UCSD-AML1 (cell line): ENCODE measurements around the gene EAF1.
"Not testable (repeated sequence)": the region's sequence is repeated elsewhere in the genome, so short reads cannot be mapped to it uniquely, and the experiment has no call there.

Experiments used
- DNase-seq: peaks from one replicate; lab custom pipeline; 2025; ENCODE audit not compliant: unreplicated experiment; lab: John Stamatoyannopoulos, UW

The EAF1 gene

GRCh38 chr3:15405448-15406050 is 21.8 kb upstream of the EAF1 start:
- no peak for DNase-seq

GRCh38 chr3:15409239-15409638 is 18.2 kb upstream of the EAF1 start:
- no peak for DNase-seq

DNA sequence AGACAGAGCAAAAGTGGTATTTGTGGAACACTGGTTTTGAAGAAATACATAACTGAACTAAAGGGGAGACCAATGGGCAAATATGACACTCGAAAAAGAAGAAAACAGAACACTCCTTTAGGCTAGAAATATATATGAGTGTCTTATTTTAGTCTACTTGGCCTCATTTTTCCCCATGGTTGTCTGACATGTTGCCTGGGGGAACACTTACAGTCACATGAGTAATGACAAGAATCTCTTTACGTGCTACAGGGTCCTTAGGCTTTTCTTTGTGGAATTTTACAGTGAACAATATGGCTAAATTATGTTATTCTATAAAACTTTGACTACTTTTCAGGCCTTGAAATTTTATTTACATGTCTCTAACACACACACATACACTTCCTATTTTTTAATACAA is 17.6 kb upstream of the EAF1 start:
- DNase-seq, result no peak

- not testable (repeated sequence) for DNase-seq
Observed at GRCh38 chr3:15410966-15411365, 16.4 kb upstream of the EAF1 start.

DNA sequence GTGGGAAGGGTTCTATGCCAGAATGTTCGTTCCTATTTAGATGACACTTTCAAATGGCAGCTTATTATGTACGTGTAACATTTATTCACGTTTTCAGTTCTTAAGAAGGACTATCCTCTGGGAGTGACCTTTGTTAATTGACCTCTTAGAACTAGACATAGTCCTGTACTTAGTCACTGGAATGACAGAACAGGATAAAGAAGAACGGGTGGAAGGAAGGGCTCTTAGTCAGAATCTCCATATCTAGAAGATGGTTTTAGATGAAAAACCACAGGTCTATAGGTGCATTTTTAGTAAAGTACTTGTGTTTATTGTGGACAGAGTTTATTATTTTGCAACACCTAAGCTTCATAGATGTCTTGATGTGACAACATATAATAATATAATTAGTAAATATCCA is 6.5 kb upstream of the EAF1 start:
- no peak for DNase-seq

DNA sequence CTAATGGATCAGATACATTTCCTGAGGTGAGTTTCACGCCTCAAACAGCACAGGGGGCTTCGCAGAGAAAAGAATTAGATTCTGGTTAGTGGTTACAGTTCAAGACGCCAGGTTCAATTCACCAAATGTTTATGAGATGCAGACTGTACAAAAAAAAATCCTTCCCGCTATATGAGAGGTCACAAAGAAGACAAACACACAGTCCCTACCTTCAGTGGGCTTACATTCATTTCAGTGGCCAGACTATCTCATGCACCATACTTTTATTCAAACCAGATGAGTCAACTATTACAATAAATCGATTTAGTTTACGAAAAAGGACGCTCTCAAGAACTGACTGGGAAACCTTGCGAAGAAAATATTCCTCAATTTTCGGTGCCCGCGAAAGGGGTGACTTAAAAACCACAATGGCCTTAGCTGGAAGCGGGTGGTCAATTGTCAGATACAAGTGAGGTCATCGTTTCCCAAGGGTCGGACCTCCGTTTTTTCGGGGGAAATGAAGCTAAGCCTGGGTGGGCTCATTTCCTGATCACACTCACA is 749 bp upstream of the EAF1 start:
- no peak for DNase-seq

GRCh38 chr3:15427981-15428380 is 583 bp downstream of the EAF1 start:
- DNase-seq, result no peak

- no peak for DNase-seq
Observed at GRCh38 chr3:15428539-15428938, 1.1 kb downstream of the EAF1 start.

DNA sequence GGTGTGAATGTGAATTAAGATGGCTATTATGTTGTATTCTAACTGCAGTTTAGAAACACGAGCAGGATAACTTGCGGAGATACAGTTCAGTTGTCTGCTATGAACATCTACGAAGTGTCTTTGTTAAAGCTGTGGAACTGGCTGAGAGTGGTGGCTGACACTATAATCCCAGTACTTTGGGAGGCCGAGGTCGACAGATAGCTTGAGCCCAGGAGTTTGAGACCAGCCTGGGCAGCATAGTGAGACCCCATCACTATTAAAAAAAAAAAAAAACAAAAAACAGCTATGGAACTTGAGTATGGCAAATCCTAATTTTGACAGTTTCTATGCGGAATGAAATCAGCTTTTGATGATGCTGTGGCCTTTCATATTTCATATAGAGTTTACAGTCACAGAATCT is 1.7 kb downstream of the EAF1 start:
- no peak for DNase-seq

GRCh38 chr3:15430624-15431023 is 3.2 kb downstream of the EAF1 start:
- DNase-seq, result no peak

DNA sequence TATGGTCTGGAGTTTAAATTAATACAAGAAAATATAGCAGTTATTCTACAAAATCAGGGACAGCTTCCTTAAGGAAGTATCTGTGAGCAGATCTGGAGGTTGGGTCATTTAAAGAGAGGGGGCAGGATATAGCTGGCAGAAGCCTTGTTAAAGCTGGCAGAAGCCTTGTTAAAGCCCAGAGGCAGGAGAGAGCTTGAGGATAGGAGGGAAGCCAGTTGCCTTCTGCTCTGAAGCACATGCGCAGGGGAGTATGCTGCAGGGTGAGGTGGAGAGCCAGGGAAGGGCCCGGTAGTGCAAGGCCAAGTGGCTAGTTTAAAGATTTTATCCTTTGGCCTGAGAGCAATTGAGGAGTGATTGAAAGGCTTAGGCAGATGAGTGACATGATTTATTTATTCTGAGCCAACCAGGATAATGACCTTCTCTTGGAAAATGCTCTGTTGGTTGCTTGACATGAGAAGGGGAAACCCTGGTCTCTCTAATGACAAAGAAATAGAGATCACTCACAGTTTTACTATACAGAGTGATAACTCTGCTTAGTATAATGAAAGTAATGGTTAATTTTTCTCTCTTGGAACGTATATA is 3.9 kb downstream of the EAF1 start:
- no peak for DNase-seq

DNA sequence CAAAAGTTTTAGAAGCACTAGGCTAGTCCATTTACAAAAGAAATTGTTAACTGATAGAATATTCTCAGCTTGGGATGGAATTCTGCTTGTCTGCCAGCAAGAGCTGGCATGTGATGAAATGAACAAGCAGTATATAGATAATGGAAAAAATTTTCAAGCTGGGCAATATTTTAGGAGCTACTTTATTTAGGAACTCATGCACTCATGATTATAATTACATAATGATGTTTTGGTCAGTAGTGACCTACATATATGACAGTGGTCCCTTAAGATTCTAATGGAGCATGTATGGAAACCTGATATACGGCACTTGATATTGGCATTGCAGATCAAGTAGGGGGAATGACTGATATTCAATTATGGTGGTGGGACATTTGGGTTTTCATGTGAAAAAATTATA is 6.1 kb downstream of the EAF1 start:
- no peak for DNase-seq

GRCh38 chr3:15434756-15435155 is 7.4 kb downstream of the EAF1 start:
- no peak for DNase-seq

DNA sequence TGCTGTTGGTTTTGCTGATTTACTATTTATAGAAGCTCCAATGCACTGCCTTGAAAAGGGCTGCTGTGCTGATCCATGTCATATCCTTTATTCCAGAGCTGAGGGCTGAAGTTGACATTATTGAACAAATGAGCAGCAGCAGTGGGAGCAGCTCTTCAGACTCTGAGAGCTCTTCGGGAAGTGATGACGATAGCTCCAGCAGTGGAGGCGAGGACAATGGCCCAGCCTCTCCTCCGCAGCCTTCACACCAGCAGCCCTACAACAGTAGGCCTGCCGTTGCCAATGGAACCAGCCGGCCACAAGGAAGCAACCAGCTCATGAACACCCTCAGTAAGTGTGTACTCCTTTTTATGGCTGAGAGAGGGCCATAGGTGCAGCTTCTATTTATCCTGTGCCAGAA is 8.8 kb downstream of the EAF1 start:
- DNase-seq, result no peak

- DNase-seq, result no peak
Observed at GRCh38 chr3:15438983-15439382, 11.6 kb downstream of the EAF1 start.

GRCh38 chr3:15439476-15439875 is 12.1 kb downstream of the EAF1 start:
- DNase-seq, result no peak

DNA sequence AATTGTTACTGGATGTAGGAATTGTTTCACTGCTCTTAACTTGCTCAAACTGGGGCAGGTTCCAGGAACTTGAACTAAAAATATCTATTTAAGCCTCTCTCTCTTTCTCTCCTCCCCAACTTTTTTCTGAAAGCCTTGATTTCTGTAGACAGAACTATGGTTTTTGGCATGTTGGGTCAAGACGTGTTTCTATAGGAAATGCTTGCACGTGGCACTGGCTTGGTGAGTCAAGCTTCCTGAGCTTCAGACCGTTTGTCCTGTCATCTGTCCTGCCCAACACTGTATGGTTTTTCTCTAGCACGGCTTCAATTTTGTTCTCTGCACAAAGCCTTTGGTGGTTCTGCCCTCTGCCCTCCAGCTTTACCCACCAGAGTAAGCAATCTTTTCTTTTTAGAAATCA is 13.5 kb downstream of the EAF1 start:
- DNase-seq, result no peak

GRCh38 chr3:15443826-15444524 is 16.6 kb downstream of the EAF1 start:
- DNase-seq, result no peak

GRCh38 chr3:15449489-15450224 is 22.3 kb downstream of the EAF1 start:
- no peak for DNase-seq

DNA sequence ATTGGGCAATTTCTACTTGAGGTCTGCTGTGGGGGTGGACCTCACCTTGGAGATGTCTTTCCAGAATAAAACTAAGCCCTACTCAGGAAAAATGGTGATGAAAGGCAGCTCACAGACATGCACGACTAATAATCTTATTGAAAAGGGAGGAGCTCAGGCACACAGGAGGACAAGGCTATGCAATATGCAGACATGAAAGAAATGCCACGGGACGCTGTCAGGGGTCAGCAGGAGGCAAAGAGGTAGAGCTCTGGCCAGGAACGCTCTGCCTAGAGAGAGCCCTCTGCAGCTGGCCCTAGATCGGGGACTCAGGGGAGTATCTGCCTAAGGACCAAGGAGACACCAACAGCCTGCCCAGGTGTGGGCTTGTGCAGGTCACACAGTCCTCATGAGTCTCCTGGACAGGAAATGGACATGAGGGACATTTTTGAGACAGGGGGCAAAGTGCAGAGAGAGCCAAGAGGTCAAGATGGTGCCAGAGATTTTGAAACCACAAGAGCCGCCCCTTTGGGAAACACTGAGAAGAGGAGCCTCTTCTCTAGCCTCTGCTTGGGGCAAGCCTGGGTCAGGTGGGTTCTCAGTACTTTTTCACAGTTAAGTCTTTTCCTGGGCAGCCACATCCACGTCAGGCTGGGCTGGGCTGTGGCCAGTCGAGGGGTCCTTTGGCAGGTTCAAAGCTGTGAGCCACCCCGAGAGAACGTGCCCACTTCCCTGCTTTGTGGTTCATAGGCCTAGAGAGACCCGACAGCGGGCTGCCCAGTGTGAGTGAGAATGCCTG is 23.2 kb downstream of the EAF1 start:
- no peak for DNase-seq
